ENCODE results near the gene TADA2B. TPM values are rescaled to one million over a fixed set of nuclear protein-coding genes. Genes with fewer than 3 reads are reported as not detected.
A peak's percentile ranks its signal among the peaks of the same experiment; 100 is the strongest.

TADA2B gene
- total RNA-seq, 4 donors from 2014 or later: 55.4 to 70.2 (median 56.4) TPM

- intact Hi-C loops (cut with DNase I; ENCODE audit: low total_unique reads) (no loop called here), in situ Hi-C loops (cut with MboI; ENCODE audit: low sequenced_read_pairs in 4 of 4) (loop anchor here in 1 of 4 donors (25.0 kb wide), 1 partner anchor 144 kb away; the partner anchor contains the start of gene TBC1D14)
- peaks cover 0 to 51% of the 10 kb centered on the region in 2 donors for H3K36me3 ChIP-seq
- TF ChIP-seq CTCF (IDR thresholded peaks at IDR 0.05 in 4 of 5, conservative IDR thresholded peaks at IDR 0.05 in 1 of 5) (no peak), POLR2A (IDR thresholded peaks at IDR 0.05) (no peak)
- no peaks in the 10 kb centered on the region for H3K27me3 ChIP-seq
- DNase-seq (no peak), ATAC-seq (no peak)
- no peak overlapping the region for H3K4me3 ChIP-seq
- H3K27ac ChIP-seq: peak overlapping the region in 2 of 4 donors; percentile 12 to 29
- peaks cover 16 to 18% of the 10 kb centered on the region in 2 donors for H3K4me1 ChIP-seq
- H3K9me3 ChIP-seq: no peaks in the 10 kb centered on the region
These were observed 12.8 kb downstream of the TADA2B start for GRCh38 chr4:7055990-7056325.

- Histone ChIP-seq H3K9me3 (no peaks in the 10 kb centered on the region), H3K27ac (no peak overlapping the region), H3K4me3 (no peak overlapping the region), H3K4me1 (no peaks in the 10 kb centered on the region), H3K27me3 (no peaks in the 10 kb centered on the region), H3K36me3 (peaks cover 0 to 76% of the 10 kb centered on the region in 2 donors)
- TF ChIP-seq CTCF (IDR thresholded peaks at IDR 0.05 in 4 of 5, conservative IDR thresholded peaks at IDR 0.05 in 1 of 5) (no peak), POLR2A (IDR thresholded peaks at IDR 0.05) (no peak)
- no peak for ATAC-seq
- no peak for DNase-seq
- intact Hi-C loops (cut with DNase I; ENCODE audit: low total_unique reads) (no loop called here), in situ Hi-C loops (cut with MboI; ENCODE audit: low sequenced_read_pairs in 4 of 4) (loop anchor here in 1 of 4 donors (25.0 kb wide), 1 partner anchor 146 kb away; the partner anchor contains the start of gene TBC1D14)
These were observed 15.6 kb downstream of the TADA2B start for GRCh38 chr4:7058792-7059191.

- DNase-seq (no peak), ATAC-seq (no peak)
- Histone ChIP-seq H3K27ac (no peak overlapping the region), H3K4me1 (peaks cover under 1 to 1% of the 10 kb centered on the region in 2 donors), H3K36me3 (peaks cover 0 to 74% of the 10 kb centered on the region in 2 donors), H3K9me3 (no peaks in the 10 kb centered on the region), H3K27me3 (no peaks in the 10 kb centered on the region), H3K4me3 (no peak overlapping the region)
- intact Hi-C loops (cut with DNase I; ENCODE audit: low total_unique reads) (no loop called here), in situ Hi-C loops (cut with MboI; ENCODE audit: low sequenced_read_pairs in 4 of 4) (loop anchor here in 2 of 4 donors (10.0 to 25.0 kb wide), 2 partner anchors 147 to 345 kb away; partner anchors contain the start of genes BLOC1S4 (in 1 of the 2) and TBC1D14 (in 1 of the 2))
- TF ChIP-seq POLR2A (IDR thresholded peaks at IDR 0.05) (no peak), CTCF (IDR thresholded peaks at IDR 0.05 in 4 of 5, conservative IDR thresholded peaks at IDR 0.05 in 1 of 5) (no peak)
These were observed 16.5 kb downstream of the TADA2B start for GRCh38 chr4:7059662-7060061.

- Histone ChIP-seq H3K27ac (no peak overlapping the region), H3K4me1 (peaks cover 3 to 6% of the 10 kb centered on the region in 2 donors), H3K9me3 (no peaks in the 10 kb centered on the region), H3K27me3 (no peaks in the 10 kb centered on the region), H3K36me3 (peaks cover 0 to 70% of the 10 kb centered on the region in 2 donors), H3K4me3 (no peak overlapping the region)
- in situ Hi-C loops (cut with MboI; ENCODE audit: low sequenced_read_pairs in 4 of 4): loop anchor here in 2 of 4 donors (10.0 to 25.0 kb wide), 2 partner anchors 148 to 346 kb away; partner anchors contain the start of genes BLOC1S4 (in 1 of the 2) and TBC1D14 (in 1 of the 2)
- intact Hi-C loops (cut with DNase I; ENCODE audit: low total_unique reads): no loop called here
- TF ChIP-seq POLR2A (IDR thresholded peaks at IDR 0.05) (no peak), CTCF (IDR thresholded peaks at IDR 0.05 in 4 of 5, conservative IDR thresholded peaks at IDR 0.05 in 1 of 5) (no peak)
- no peak for ATAC-seq
- DNase-seq: no peak
These were observed 17.4 kb downstream of the TADA2B start for GRCh38 chr4:7060346-7061150.

Measured in gastrocnemius medialis (tissue), 4 donors.